IMR-90 (cell line): ENCODE measurements around the gene RPTOR. TPM values are rescaled to one million over a fixed set of nuclear protein-coding genes. Genes with fewer than 3 reads are reported as not detected.

ENCODE experiments used
- ATAC-seq: fragments of 200-7000 bp; cut with Tn5 transposase; 2 replicates; pipeline ENCODE4 v1.9.1; 2020; ENCODE audit warnings: low read depth, mild to moderate bottlenecking, moderate library complexity
- BruUV-seq: library from RNA; stranded (reverse); fragments of 400-500 nt; replicated peaks from 2 replicates; lab custom pipeline; 2021; lab: Mats Ljungman, UMichigan
- CTCF ChIA-PET: fragments of 300-600 bp; formaldehyde crosslinking; extraction: SDS; loops from one replicate; lab custom pipeline; 2021; ENCODE audit warnings: antibody characterized with exemption; lab: Yijun Ruan, JAX
- POLR2A ChIA-PET: fragments of 300-600 bp; sonication (Branson Sonifier 250); formaldehyde crosslinking; loops from one replicate; lab custom pipeline; 2022; ENCODE audit warnings: antibody characterized with exemption; ENCODE audit not compliant: unreplicated experiment; lab: Charles Lee
- DNase-seq: peaks from one replicate; pipeline ENCODE4 v3.0.0; 2013
- H2AFZ ChIP-seq: replicated peaks from 2 replicates; pipeline ENCODE3; 2013; ENCODE audit warnings: low read length, mild to moderate bottlenecking; ENCODE audit not compliant: poor library complexity
- H2AK5ac ChIP-seq: 2 replicates; pipeline ENCODE4 v1.6.1; 2013; ENCODE audit warnings: low read depth, low read length, inconsistent platforms
- H2AK9ac ChIP-seq: replicated peaks from 2 replicates; pipeline ENCODE3; 2013; ENCODE audit warnings: mild to moderate bottlenecking, low read depth, low read length, moderate library complexity; ENCODE audit not compliant: poor library complexity
- H2BK120ac ChIP-seq: 2 replicates; pipeline ENCODE4 v1.6.1; 2013; ENCODE audit warnings: low read depth, low read length, inconsistent platforms
- H2BK15ac ChIP-seq: 3 replicates; pipeline ENCODE4 v1.6.1; 2013; ENCODE audit warnings: low read depth, low read length, inconsistent platforms
- H2BK20ac ChIP-seq: 2 replicates; pipeline ENCODE4 v1.6.1; 2013; ENCODE audit warnings: low read depth, mild to moderate bottlenecking, inconsistent platforms, low read length, moderate library complexity
- H2BK5ac ChIP-seq: 2 replicates; pipeline ENCODE4 v1.6.1; 2013; ENCODE audit warnings: mild to moderate bottlenecking, low read depth, low read length, inconsistent platforms; ENCODE audit not compliant: poor library complexity, severe bottlenecking
- H3K14ac ChIP-seq: replicated peaks from 2 replicates; pipeline ENCODE4 v1.6.1; 2013; ENCODE audit warnings: low read depth, low read length, inconsistent platforms
- H3K18ac ChIP-seq: 2 replicates; pipeline ENCODE4 v1.6.1; 2013; ENCODE audit warnings: low read depth, low read length, control low read depth
- H3K23ac ChIP-seq: 2 replicates; pipeline ENCODE4 v1.6.1; 2013; ENCODE audit warnings: low read depth, low read length, inconsistent platforms
- H3K27ac ChIP-seq: 2 replicates; pipeline ENCODE4 v1.5.1; 2013; ENCODE audit warnings: mild to moderate bottlenecking, control low read depth, low read length; ENCODE audit not compliant: insufficient read depth
- H3K27me3 ChIP-seq: 2 replicates; pipeline ENCODE4 v1.6.1; 2013; ENCODE audit warnings: low read length; ENCODE audit not compliant: control insufficient read depth, insufficient read depth
- H3K36me3 ChIP-seq: 2 replicates; pipeline ENCODE4 v1.6.1; 2013; ENCODE audit warnings: low read length, mixed read lengths; ENCODE audit not compliant: control insufficient read depth, insufficient read depth
- H3K4ac ChIP-seq: 2 replicates; pipeline ENCODE4 v1.6.1; 2013; ENCODE audit warnings: low read depth, low read length, inconsistent platforms
- H3K4me1 ChIP-seq: 2 replicates; pipeline ENCODE4 v1.6.1; 2013; ENCODE audit warnings: low read length, mixed read lengths; ENCODE audit not compliant: control insufficient read depth, insufficient read depth
- H3K4me2 ChIP-seq: 2 replicates; pipeline ENCODE4 v1.6.1; 2013; ENCODE audit warnings: low read depth, mild to moderate bottlenecking, control low read depth, low read length, moderate library complexity
- H3K4me3 ChIP-seq: 2 replicates; pipeline ENCODE4 v1.5.1; 2013; ENCODE audit warnings: low read depth, mild to moderate bottlenecking, control low read depth, low read length, moderate library complexity; ENCODE audit not compliant: insufficient read depth
- H3K56ac ChIP-seq: 2 replicates; pipeline ENCODE4 v1.6.1; 2013; ENCODE audit warnings: low read length, inconsistent platforms; ENCODE audit not compliant: insufficient read depth; ENCODE audit errors: extremely low read depth
- H3K79me1 ChIP-seq, 2 experiments: 2 replicates each; pipeline ENCODE4 v1.6.1; 2013; ENCODE audit warnings: low read length in 2 of 2, inconsistent platforms in 1 of 2, low read depth in 1 of 2
- H3K9ac ChIP-seq: 2 replicates; pipeline ENCODE4 v1.6.1; 2013; ENCODE audit warnings: low read depth, low read length, control low read depth
- H3K9me1 ChIP-seq: 2 replicates; pipeline ENCODE4 v1.6.1; 2013; ENCODE audit warnings: low read length, inconsistent platforms; ENCODE audit not compliant: insufficient read depth
- H3K9me3 ChIP-seq: 2 replicates; pipeline ENCODE4 v1.6.1; 2013; ENCODE audit warnings: low read length; ENCODE audit not compliant: control insufficient read depth, insufficient read depth
- H4K20me1 ChIP-seq: 2 replicates; pipeline ENCODE4 v1.6.1; 2013; ENCODE audit warnings: low read length, inconsistent platforms; ENCODE audit not compliant: insufficient read depth
- H4K5ac ChIP-seq: 2 replicates; pipeline ENCODE4 v1.6.1; 2013; ENCODE audit warnings: mild to moderate bottlenecking, low read depth, low read length, control low read depth
- H4K8ac ChIP-seq, 2 experiments: 2 replicates each; pipeline ENCODE4 v1.6.1; 2013; ENCODE audit warnings: low read depth in 2 of 2, low read length in 2 of 2, control low read depth in 1 of 2, inconsistent platforms in 1 of 2
- H4K91ac ChIP-seq: 2 replicates; pipeline ENCODE4 v1.6.1; 2013; ENCODE audit warnings: low read depth, low read length, inconsistent platforms; ENCODE audit not compliant: insufficient read depth
- FOS ChIP-seq: fragments of 150-350 bp; IDR thresholded peaks from 2 replicates; pipeline ENCODE4 v1.6.1; 2016; ENCODE audit warnings: low read depth, low read length
- POLR2A ChIP-seq: IDR thresholded peaks from 2 replicates; pipeline ENCODE4 v1.6.1; 2012; ENCODE audit warnings: mild to moderate bottlenecking, low read depth, low read length
- RFX5 ChIP-seq: IDR thresholded peaks from 2 replicates; pipeline ENCODE4 v1.8.0; 2012; ENCODE audit warnings: low read depth, mild to moderate bottlenecking, low read length, moderate library complexity
- SMC3 ChIP-seq: fragments of 150-350 bp; IDR thresholded peaks from 2 replicates; pipeline ENCODE4 v1.6.1; 2016; ENCODE audit warnings: low read depth, mild to moderate bottlenecking, antibody characterized with exemption, low read length, moderate library complexity
- USF2 ChIP-seq: fragments of 150-350 bp; IDR thresholded peaks from 2 replicates; pipeline ENCODE4 v1.6.1; 2017; ENCODE audit warnings: mild to moderate bottlenecking, antibody characterized with exemption, low read length, low read depth
- WGBS, 2 experiments: methylation state at CpG; one replicate each; pipeline versions ENCODE4 v1.1.5 to v1.1.7; 2013; ENCODE audit warnings: missing lambda C conversion rate in 2 of 2; ENCODE audit not compliant: insufficient read length in 1 of 2; ENCODE audit errors: extremely low coverage in 2 of 2; 5-methylcytosine and 5-hydroxymethylcytosine counted together
- dilution Hi-C: fragments of 300-500 bp; cut with HindIII; formaldehyde crosslinking; loops from one replicate; pipeline ENCODE4 v1.14.3; 2018; ENCODE audit warnings: low sequenced_read_pairs; ENCODE audit not compliant: unreplicated experiment
- in situ Hi-C: fragments of 300-500 bp; cut with MboI; formaldehyde crosslinking; loops from 3 replicates; pipeline ENCODE4 v1.14.3; 2019; ENCODE audit warnings: low sequenced_read_pairs, inconsistent platforms, mixed read lengths
- intact Hi-C: fragments of 100-400 bp; cut with micrococcal nuclease; formaldehyde crosslinking; loops from 2 replicates; pipeline ENCODE4 v1.10.0; 2022
- polyA plus RNA-seq, 3 experiments: library from polyadenylated mRNA; depleted of rRNA; stranded (reverse); fragments of >200 nt; gene quantifications; 2 replicates each; pipeline ENCODE4 v1.2.3, GENCODE V29; 2012; ENCODE audit warnings: low replicate concordance in 1 of 3
- total RNA-seq: library from RNA; depleted of rRNA; stranded (reverse); fragments of >200 nt; gene quantifications from 2 replicates; pipeline ENCODE4 v1.2.3, GENCODE V29; 2012

Gene RPTOR
- total and polyA plus RNA-seq, 2 of the 4 experiments (the other 2 are of a cell fraction) = 10.8 to 14.7 TPM

- Histone ChIP-seq H2AK5ac (0 out of 2 replicates have a peak overlapping the region, but pooled peaks have one; percentile 9), H2BK5ac (no peak overlapping the region), H3K9me1 (peaks cover 16% of the 10 kb centered on the region), H3K23ac (no peak overlapping the region), H3K9me3 (no peaks in the 10 kb centered on the region), H3K4me3 (no peak overlapping the region), H2AK9ac (no peak overlapping the region), H3K4ac (no peak overlapping the region), H4K91ac (peak overlapping the region; percentile 35; the same call in 1 of the 2 replicates), H3K36me3 (peaks cover 8% of the 10 kb centered on the region), H4K20me1 (no peaks in the 10 kb centered on the region), H2BK120ac (no peak overlapping the region), H3K9ac (no peak overlapping the region), H2BK20ac (no peak overlapping the region), H2AFZ (no peak overlapping the region), H4K5ac (no peak overlapping the region), H3K4me2 (no peak overlapping the region), H4K8ac (no peak overlapping the region; a peak in 1 of 4 replicates), H3K18ac (no peak overlapping the region), H3K4me1 (peaks cover 18% of the 10 kb centered on the region), H3K27me3 (no peaks in the 10 kb centered on the region), H2BK15ac (no peak overlapping the region), H3K79me1 (peaks cover 10 to 45% of the 10 kb centered on the region in 2 experiments; a peak in 3 of 4 replicates), H3K14ac (no peak overlapping the region), H3K27ac (no peak overlapping the region), H3K56ac (no peak overlapping the region)
- in situ Hi-C loops (no loop called here), dilution Hi-C loops (no loop called here), intact Hi-C loops (no loop called here)
- no peak for TF ChIP-seq SMC3
- no peak for TF ChIP-seq POLR2A
- TF ChIP-seq RFX5 = no peak
- no peak for TF ChIP-seq FOS
- no peak for TF ChIP-seq USF2
- WGBS, 2 experiments = no CpG with 5 or more reads among the region's 3 CpGs
- BruUV-seq = no TSS peak
- DNase-seq = no peak
- POLR2A ChIA-PET = no interaction called here
- no peak for ATAC-seq
- CTCF ChIA-PET = no interaction called here
These were observed 205.0 kb downstream of the RPTOR start for GRCh38 chr17:80749611-80750010.
